Mesendoderm (in vitro differentiated cells): ENCODE measurements around the gene TSC1.

Source experiments
- DNase-seq: peaks from one replicate; pipeline ENCODE4 v3.0.0; 2013
- H2AK5ac ChIP-seq: 2 replicates; pipeline ENCODE4 v1.6.1; 2013; ENCODE audit warnings: low read length, inconsistent platforms
- H2BK120ac ChIP-seq: 2 replicates; pipeline ENCODE4 v1.6.1; 2013; ENCODE audit warnings: low read depth, mild to moderate bottlenecking, low read length, moderate library complexity, mixed read lengths
- H2BK15ac ChIP-seq: replicated peaks from 2 replicates; pipeline ENCODE4 v1.6.1; 2013; ENCODE audit warnings: low read depth, mild to moderate bottlenecking, moderate library complexity
- H2BK5ac ChIP-seq: 2 replicates; pipeline ENCODE4 v1.6.1; 2013; ENCODE audit warnings: low read length, inconsistent platforms
- H3K18ac ChIP-seq: 2 replicates; pipeline ENCODE4 v1.6.1; 2013; ENCODE audit warnings: mild to moderate bottlenecking, low read length, mixed read lengths
- H3K23ac ChIP-seq: one replicate; pipeline ENCODE4 v1.6.1; 2013; ENCODE audit warnings: low read length
- H3K27ac ChIP-seq: 2 replicates; pipeline ENCODE4 v1.5.1; 2013; ENCODE audit warnings: low read depth, mild to moderate bottlenecking, inconsistent platforms, low read length, moderate library complexity
- H3K27me3 ChIP-seq: 2 replicates; pipeline ENCODE4 v1.6.1; 2013; ENCODE audit warnings: low read length, control low read depth, mild to moderate bottlenecking, inconsistent platforms; ENCODE audit not compliant: insufficient read depth, poor library complexity
- H3K36me3 ChIP-seq: 2 replicates; pipeline ENCODE4 v1.6.1; 2013; ENCODE audit warnings: low read length, inconsistent platforms; ENCODE audit not compliant: control insufficient read depth, insufficient read depth
- H3K4ac ChIP-seq: one replicate; pipeline ENCODE4 v1.6.1; 2013; ENCODE audit warnings: low read depth, mild to moderate bottlenecking, low read length, moderate library complexity
- H3K4me1 ChIP-seq: 2 replicates; pipeline ENCODE4 v1.6.1; 2013; ENCODE audit warnings: low read depth, low read length, inconsistent platforms; ENCODE audit not compliant: control insufficient read depth
- H3K4me2 ChIP-seq: 2 replicates; pipeline ENCODE4 v1.6.1; 2013; ENCODE audit warnings: low read length
- H3K4me3 ChIP-seq: 2 replicates; pipeline ENCODE4 v1.5.1; 2013; ENCODE audit warnings: mild to moderate bottlenecking, low read length
- H3K56ac ChIP-seq: one replicate; pipeline ENCODE4 v1.6.1; 2013; ENCODE audit warnings: low read length
- H3K79me1 ChIP-seq: 2 replicates; pipeline ENCODE4 v1.6.1; 2013; ENCODE audit warnings: low read length, inconsistent platforms
- H3K79me2 ChIP-seq: 2 replicates; pipeline ENCODE4 v1.6.1; 2013; ENCODE audit warnings: mild to moderate bottlenecking, low read length; ENCODE audit not compliant: control insufficient read depth, insufficient read depth
- H3K9ac ChIP-seq: 2 replicates; pipeline ENCODE4 v1.6.1; 2013; ENCODE audit warnings: low read length, inconsistent platforms
- H4K5ac ChIP-seq: one replicate; pipeline ENCODE4 v1.6.1; 2013; ENCODE audit warnings: low read length
- H4K8ac ChIP-seq: one replicate; pipeline ENCODE4 v1.6.1; 2013; ENCODE audit warnings: low read depth, mild to moderate bottlenecking, control low read depth, low read length, moderate library complexity
- WGBS: extraction: QIAGEN DNeasy Blood & Tissue Kit; methylation state at CpG from one replicate; pipeline ENCODE4 v1.1.7; 2013; ENCODE audit warnings: low lambda C conversion rate, missing lambda C conversion rate; ENCODE audit not compliant: insufficient coverage; ENCODE audit errors: extremely low coverage; 5-methylcytosine and 5-hydroxymethylcytosine counted together

Gene TSC1

DNA sequence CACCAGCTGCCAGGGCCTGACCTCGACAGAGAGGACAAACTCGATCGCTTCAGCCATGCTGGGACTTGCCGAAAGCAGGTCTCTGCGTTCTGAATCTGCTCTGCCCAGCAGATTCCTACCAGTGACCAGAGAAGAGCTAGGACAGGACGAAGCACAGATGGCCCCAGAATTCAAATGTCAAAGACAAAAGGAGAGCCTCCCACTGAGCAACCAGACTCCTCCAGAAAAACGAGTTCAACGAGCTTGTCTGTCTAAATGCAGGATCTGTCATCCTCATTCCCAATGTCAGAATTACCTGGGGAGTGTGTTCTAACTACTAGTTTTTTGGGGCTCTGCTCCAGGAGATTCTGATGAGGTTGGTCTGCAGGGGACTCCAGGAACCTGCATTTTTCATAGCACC lies 79.7 kb downstream of the TSC1 start:
- no peaks in the 10 kb centered on the region for H3K79me1 ChIP-seq
- no peak overlapping the region for H4K5ac ChIP-seq
- H3K4me2 ChIP-seq: no peak overlapping the region
- H2BK120ac ChIP-seq: no peak overlapping the region
- H3K56ac ChIP-seq: no peak overlapping the region
- H2BK5ac ChIP-seq: no peak overlapping the region
- H3K4me3 ChIP-seq: no peak overlapping the region
- H3K27me3 ChIP-seq: no peaks in the 10 kb centered on the region
- no CpG with 5 or more reads among the region's 8 CpGs for WGBS
- no peak overlapping the region for H2BK15ac ChIP-seq
- H4K8ac ChIP-seq: no peak overlapping the region
- DNase-seq: no peak
- H3K4ac ChIP-seq: no peak overlapping the region
- H3K18ac ChIP-seq: no peak overlapping the region
- no peaks in the 10 kb centered on the region for H3K4me1 ChIP-seq
- no peak overlapping the region for H3K9ac ChIP-seq
- no peaks in the 10 kb centered on the region for H3K36me3 ChIP-seq
- no peak overlapping the region for H2AK5ac ChIP-seq
- H3K27ac ChIP-seq: no peak overlapping the region
- no peak overlapping the region for H3K23ac ChIP-seq
- H3K79me2 ChIP-seq: no peaks in the 10 kb centered on the region

DNA sequence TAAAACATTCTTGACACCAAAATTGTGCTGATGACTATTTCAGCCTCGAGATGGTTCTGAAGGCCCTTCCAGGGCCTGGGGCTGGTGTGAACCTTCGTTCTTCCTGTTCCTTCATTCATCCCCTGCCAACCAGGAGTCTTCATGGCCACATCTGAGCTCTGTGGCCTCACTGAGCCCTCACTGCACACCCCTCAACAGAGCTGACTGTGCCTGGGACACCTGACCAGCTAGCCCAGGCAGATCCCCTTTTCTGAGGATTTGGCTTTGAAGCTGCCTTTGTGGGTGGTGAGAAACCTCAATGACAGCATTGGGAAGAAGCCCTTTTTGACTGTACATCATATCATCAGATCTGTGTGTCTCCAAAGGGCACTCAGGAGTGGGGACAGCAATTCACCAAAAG lies 80.1 kb downstream of the TSC1 start:
- no peak for DNase-seq
- Histone ChIP-seq H3K36me3 (no peaks in the 10 kb centered on the region), H3K79me2 (no peaks in the 10 kb centered on the region), H2AK5ac (no peak overlapping the region), H3K23ac (no peak overlapping the region), H3K56ac (no peak overlapping the region), H3K4ac (no peak overlapping the region), H3K27ac (no peak overlapping the region), H3K4me3 (no peak overlapping the region), H2BK5ac (no peak overlapping the region), H3K18ac (no peak overlapping the region), H2BK15ac (no peak overlapping the region), H3K9ac (no peak overlapping the region), H3K4me1 (no peaks in the 10 kb centered on the region), H2BK120ac (no peak overlapping the region), H3K4me2 (no peak overlapping the region), H3K79me1 (no peaks in the 10 kb centered on the region), H4K8ac (no peak overlapping the region), H4K5ac (no peak overlapping the region), H3K27me3 (no peaks in the 10 kb centered on the region)
- no CpG with 5 or more reads among the region's 2 CpGs for WGBS

DNA sequence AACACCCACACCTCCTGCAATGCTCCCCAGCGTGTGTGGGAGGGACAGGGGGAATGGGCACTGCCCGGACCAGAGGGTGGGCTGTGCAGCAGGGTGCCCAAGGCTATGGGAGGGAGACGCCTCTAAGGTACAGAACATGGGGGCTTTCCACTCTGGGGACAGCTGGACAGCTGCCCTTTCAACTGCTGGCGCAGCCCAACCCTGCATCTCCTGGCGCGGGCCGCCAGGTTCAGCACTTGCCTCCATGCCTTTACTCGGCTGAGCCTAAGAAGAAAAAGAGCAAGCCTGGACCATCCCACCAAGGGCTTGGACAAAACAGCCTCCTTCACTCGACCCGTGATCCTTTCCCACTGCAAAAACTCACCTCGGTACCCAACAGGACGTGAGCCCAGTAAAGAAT lies 81.3 kb downstream of the TSC1 start:
- no peaks in the 10 kb centered on the region for H3K27me3 ChIP-seq
- no peak overlapping the region for H3K4me2 ChIP-seq
- H3K18ac ChIP-seq: no peak overlapping the region
- H3K36me3 ChIP-seq: no peaks in the 10 kb centered on the region
- no peak overlapping the region for H2BK120ac ChIP-seq
- no peak overlapping the region for H2BK5ac ChIP-seq
- H2AK5ac ChIP-seq: no peak overlapping the region
- H4K5ac ChIP-seq: no peak overlapping the region
- no peaks in the 10 kb centered on the region for H3K79me2 ChIP-seq
- no peaks in the 10 kb centered on the region for H3K4me1 ChIP-seq
- WGBS: no CpG with 5 or more reads among the region's 12 CpGs
- H3K4me3 ChIP-seq: no peak overlapping the region
- H3K56ac ChIP-seq: no peak overlapping the region
- H2BK15ac ChIP-seq: no peak overlapping the region
- H4K8ac ChIP-seq: no peak overlapping the region
- no peak overlapping the region for H3K23ac ChIP-seq
- H3K4ac ChIP-seq: no peak overlapping the region
- no peak overlapping the region for H3K27ac ChIP-seq
- no peak overlapping the region for H3K9ac ChIP-seq
- H3K79me1 ChIP-seq: no peaks in the 10 kb centered on the region
- no peak for DNase-seq

DNA sequence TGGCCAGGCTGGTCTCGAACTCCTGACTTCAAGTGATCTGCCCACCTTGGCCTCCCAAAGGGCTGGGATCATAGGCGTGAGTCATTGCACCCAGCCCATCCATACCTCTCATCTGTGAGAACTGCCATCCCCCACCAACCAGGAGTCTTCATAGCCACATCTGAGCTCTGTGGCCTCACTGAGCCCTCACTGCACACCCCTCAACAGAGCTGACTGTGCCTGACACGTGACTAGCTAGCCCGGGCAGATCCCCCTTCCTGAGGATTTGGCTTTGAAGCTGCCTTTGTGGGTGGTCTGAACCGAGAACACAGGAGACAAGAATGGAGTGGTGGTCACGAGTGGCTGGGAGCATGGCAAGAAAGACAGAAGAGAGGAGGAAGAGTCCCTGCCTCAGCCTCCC lies 81.9 kb downstream of the TSC1 start:
- Histone ChIP-seq H3K9ac (no peak overlapping the region), H3K79me1 (no peaks in the 10 kb centered on the region), H3K79me2 (no peaks in the 10 kb centered on the region), H4K5ac (no peak overlapping the region), H3K4me3 (no peak overlapping the region), H3K56ac (no peak overlapping the region), H3K18ac (no peak overlapping the region), H3K36me3 (no peaks in the 10 kb centered on the region), H2AK5ac (no peak overlapping the region), H2BK15ac (no peak overlapping the region), H3K4me1 (no peaks in the 10 kb centered on the region), H2BK120ac (no peak overlapping the region), H3K4me2 (no peak overlapping the region), H2BK5ac (no peak overlapping the region), H3K27ac (no peak overlapping the region), H3K23ac (no peak overlapping the region), H4K8ac (no peak overlapping the region), H3K27me3 (no peaks in the 10 kb centered on the region), H3K4ac (no peak overlapping the region)
- WGBS: no CpG with 5 or more reads among the region's 6 CpGs
- no peak for DNase-seq

DNA sequence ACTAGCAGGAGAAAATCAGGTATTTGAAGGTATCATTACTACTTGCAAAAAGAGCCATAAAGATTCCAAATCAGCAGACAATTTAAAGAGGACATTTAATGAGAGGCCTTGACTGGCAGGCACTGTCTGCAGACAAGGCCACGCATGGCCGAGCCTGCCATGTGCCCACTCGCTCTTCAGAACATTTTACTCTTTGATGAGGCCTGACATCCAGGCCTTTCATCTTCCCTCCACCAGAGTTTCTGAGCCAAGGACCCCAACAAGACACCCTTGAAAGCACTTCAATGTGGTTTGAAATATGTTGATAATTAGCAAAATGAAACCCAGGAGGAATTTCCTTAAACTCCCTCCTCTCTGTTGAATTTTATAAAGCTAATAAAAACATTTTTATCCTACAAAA lies 82.8 kb downstream of the TSC1 start:
- no peaks in the 10 kb centered on the region for H3K79me2 ChIP-seq
- no peak overlapping the region for H4K5ac ChIP-seq
- H3K4me3 ChIP-seq: no peak overlapping the region
- no CpG with 5 or more reads among the region's 3 CpGs for WGBS
- no peak overlapping the region for H3K4me2 ChIP-seq
- no peak overlapping the region for H2BK15ac ChIP-seq
- H3K27ac ChIP-seq: no peak overlapping the region
- H2BK5ac ChIP-seq: no peak overlapping the region
- H3K79me1 ChIP-seq: no peaks in the 10 kb centered on the region
- no peak overlapping the region for H3K4ac ChIP-seq
- H3K9ac ChIP-seq: no peak overlapping the region
- no peak for DNase-seq
- H2BK120ac ChIP-seq: no peak overlapping the region
- H3K56ac ChIP-seq: no peak overlapping the region
- H4K8ac ChIP-seq: no peak overlapping the region
- no peak overlapping the region for H2AK5ac ChIP-seq
- H3K36me3 ChIP-seq: no peaks in the 10 kb centered on the region
- no peaks in the 10 kb centered on the region for H3K27me3 ChIP-seq
- no peaks in the 10 kb centered on the region for H3K4me1 ChIP-seq
- H3K18ac ChIP-seq: no peak overlapping the region
- no peak overlapping the region for H3K23ac ChIP-seq

DNA sequence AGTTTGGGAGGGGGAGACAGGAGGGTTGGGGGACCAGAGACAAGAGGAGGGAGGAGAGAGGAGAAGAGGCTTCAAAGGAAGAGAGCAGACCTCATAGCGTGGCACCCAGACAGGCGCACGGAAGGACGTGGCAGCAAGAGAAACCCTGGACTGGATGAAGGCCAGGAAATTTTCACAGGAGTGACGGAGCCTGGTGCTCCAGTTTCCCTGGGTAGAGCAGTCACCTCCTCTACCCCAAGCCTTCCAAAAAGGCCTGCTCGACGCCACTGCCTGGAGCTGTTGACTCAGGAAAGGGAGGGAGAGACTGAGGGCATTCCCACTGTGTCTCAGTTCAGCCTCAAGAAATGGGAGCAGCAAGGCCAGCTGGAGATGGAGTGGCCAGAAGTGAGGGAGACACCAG lies 85.7 kb downstream of the TSC1 start:
- no peak overlapping the region for H2BK15ac ChIP-seq
- no peak overlapping the region for H2BK5ac ChIP-seq
- H4K8ac ChIP-seq: no peak overlapping the region
- H3K4me2 ChIP-seq: no peak overlapping the region
- no peak overlapping the region for H4K5ac ChIP-seq
- no peak overlapping the region for H3K4ac ChIP-seq
- DNase-seq: no peak
- WGBS: no CpG with 5 or more reads among the region's 7 CpGs
- no peak overlapping the region for H3K18ac ChIP-seq
- H3K4me1 ChIP-seq: no peaks in the 10 kb centered on the region
- no peak overlapping the region for H3K23ac ChIP-seq
- no peak overlapping the region for H3K4me3 ChIP-seq
- H3K79me1 ChIP-seq: no peaks in the 10 kb centered on the region
- H3K79me2 ChIP-seq: no peaks in the 10 kb centered on the region
- H2AK5ac ChIP-seq: no peak overlapping the region
- H2BK120ac ChIP-seq: no peak overlapping the region
- no peaks in the 10 kb centered on the region for H3K36me3 ChIP-seq
- H3K9ac ChIP-seq: no peak overlapping the region
- H3K56ac ChIP-seq: no peak overlapping the region
- H3K27ac ChIP-seq: no peak overlapping the region
- H3K27me3 ChIP-seq: no peaks in the 10 kb centered on the region
